A673 (cell line): ENCODE data around the gene HEXD. TPM values are rescaled to one million over a fixed set of nuclear protein-coding genes. Genes with fewer than 3 reads are reported as not detected.
"Not testable (repeated sequence)": the region's sequence is repeated elsewhere in the genome, so short reads cannot be mapped to it uniquely, and the experiment has no call there.

ENCODE experiments used
- BruUV-seq: library from RNA; stranded (reverse); fragments of 400-500 nt; replicated peaks from 2 replicates; lab custom pipeline; 2021; lab: Mats Ljungman, UMichigan
- CTCF ChIA-PET: fragments of 300-600 bp; sonication (Branson Sonifier 250); formaldehyde crosslinking; loops from one replicate; lab custom pipeline; 2022; ENCODE audit warnings: antibody characterized with exemption; lab: Charles Lee
- POLR2A ChIA-PET: fragments of 300-600 bp; sonication (Branson Sonifier 250); formaldehyde crosslinking; loops from one replicate; lab custom pipeline; 2022; ENCODE audit warnings: antibody characterized with exemption; ENCODE audit not compliant: low non-redundant PET; lab: Charles Lee
- DNase-seq: peaks from one replicate; pipeline ENCODE4 v3.0.0-alpha.2; 2015; ENCODE audit warnings: low spot score
- H3K27ac ChIP-seq: fragments of 200-600 bp; sonication (generic); 2 replicates; pipeline ENCODE4 v1.5.1; 2016; ENCODE audit warnings: mixed run types, low read depth, mild to moderate bottlenecking, mixed read lengths, antibody characterized with exemption, low read length; ENCODE audit not compliant: poor library complexity, severe bottlenecking
- H3K27me3 ChIP-seq: fragments of 200-600 bp; sonication (generic); replicated peaks from 2 replicates; pipeline ENCODE4 v1.6.1; 2017; ENCODE audit warnings: mixed run types, low read depth, mild to moderate bottlenecking, mixed read lengths, antibody characterized with exemption, low read length; ENCODE audit not compliant: insufficient read depth, poor library complexity
- H3K36me3 ChIP-seq: fragments of 200-600 bp; sonication (generic); 2 replicates; pipeline ENCODE4 v1.6.1; 2016; ENCODE audit warnings: mixed run types, mild to moderate bottlenecking, mixed read lengths, antibody characterized with exemption, low read length; ENCODE audit not compliant: insufficient read depth, poor library complexity, severe bottlenecking
- H3K4me1 ChIP-seq: fragments of 200-600 bp; sonication (generic); 2 replicates; pipeline ENCODE4 v1.6.1; 2017; ENCODE audit warnings: mixed run types, mild to moderate bottlenecking, mixed read lengths, antibody characterized with exemption, low read length; ENCODE audit not compliant: insufficient read depth, poor library complexity, severe bottlenecking
- H3K4me3 ChIP-seq: fragments of 200-600 bp; sonication (generic); 2 replicates; pipeline ENCODE4 v1.5.1; 2016; ENCODE audit warnings: low read depth, mixed run types, mild to moderate bottlenecking, mixed read lengths, low read length; ENCODE audit not compliant: poor library complexity, severe bottlenecking
- H3K9me3 ChIP-seq: fragments of 200-600 bp; sonication (generic); 2 replicates; pipeline ENCODE4 v1.6.1; 2016; ENCODE audit warnings: mixed run types, low read depth, mild to moderate bottlenecking, mixed read lengths, antibody characterized with exemption, low read length; ENCODE audit not compliant: poor library complexity, severe bottlenecking
- CTCF ChIP-seq: fragments of 300-800, 200-600 bp; sonication (generic); conservative IDR thresholded peaks from 2 replicates; pipeline ENCODE4 v1.5.1; 2017; ENCODE audit warnings: low read depth, mild to moderate bottlenecking, antibody characterized with exemption, low read length, moderate library complexity, mixed read lengths
- EZH2 ChIP-seq: fragments of 200-600 bp; sonication (generic); IDR thresholded peaks from 2 replicates; pipeline ENCODE4 v1.6.1; 2017; ENCODE audit warnings: borderline replicate concordance, low read depth, mild to moderate bottlenecking, mixed read lengths, antibody characterized with exemption, low read length; ENCODE audit not compliant: poor library complexity, severe bottlenecking
- intact Hi-C: fragments of 100-400 bp; cut with micrococcal nuclease; formaldehyde crosslinking; loops from one replicate; pipeline ENCODE4 v1.10.0; 2022; ENCODE audit not compliant: unreplicated experiment
- total RNA-seq: library from RNA; stranded (reverse); gene quantifications from 2 replicates; pipeline ENCODE4 v1.2.3, GENCODE V29; 2021

HEXD gene
- total RNA-seq, 1 experiment from 2014 or later = 20.1 TPM

GRCh38 chr17:82457929-82458178 lies 39.7 kb downstream of the HEXD start:
- H3K27ac ChIP-seq = peak overlapping the region; percentile 100

GRCh38 chr17:82458179-82458884 lies 40.2 kb downstream of the HEXD start, which contains the start of gene NARF:
NARF (plus strand) TSS chr17:82458741; CDS start chr17:82458804, 63 bp downstream.
- POLR2A ChIA-PET = no interaction called here
- Histone ChIP-seq H3K4me3 (peak within 1 kb of the TSS; percentile 99), H3K9me3 (no peaks in the 10 kb centered on the region), H3K36me3 (peaks cover 25% of the 10 kb centered on the region), H3K27ac (peak within 1 kb of the TSS; percentile 100), H3K27me3 (no peaks in the 10 kb centered on the region), H3K4me1 (peaks cover 8% of the 10 kb centered on the region)
- TF ChIP-seq CTCF (no peak), EZH2 (no peak)
- CTCF ChIA-PET = no interaction called here
- peak; percentile 100 for DNase-seq
- intact Hi-C loops = no loop called here
- no TSS peak for BruUV-seq

More at GRCh38 chr17:82457929-82458178, 39.7 kb downstream of the HEXD start:
- no peak for DNase-seq
- peaks cover 8% of the 10 kb centered on the region for H3K4me1 ChIP-seq
- no peak for TF ChIP-seq CTCF
- no peak for TF ChIP-seq EZH2
- peaks cover 22% of the 10 kb centered on the region for H3K36me3 ChIP-seq
- H3K9me3 ChIP-seq = no peaks in the 10 kb centered on the region
- peak overlapping the region; percentile 99 for H3K4me3 ChIP-seq
- H3K27me3 ChIP-seq = no peaks in the 10 kb centered on the region
- BruUV-seq = TSS peak; percentile 91
- ChIA-PET POLR2A (no interaction called here), CTCF (no interaction called here)
- intact Hi-C loops = no loop called here

- BruUV-seq = no TSS peak
- Histone ChIP-seq H3K27me3 (no peaks in the 10 kb centered on the region), H3K4me3 (peak overlapping the region; percentile 99), H3K9me3 (no peaks in the 10 kb centered on the region), H3K4me1 (peaks cover 8% of the 10 kb centered on the region), H3K36me3 (peaks cover 25% of the 10 kb centered on the region), H3K27ac (peak overlapping the region; percentile 100)
- POLR2A ChIA-PET = no interaction called here
- DNase-seq = no peak
- TF ChIP-seq EZH2 (no peak), CTCF (no peak)
- CTCF ChIA-PET = no interaction called here
- intact Hi-C loops = no loop called here
These were observed 40.8 kb downstream of the HEXD start for GRCh38 chr17:82458885-82459424.

GRCh38 chr17:82459936-82460335 lies 41.8 kb downstream of the HEXD start:
- BruUV-seq, H3K27me3 ChIP-seq, H3K27ac ChIP-seq, H3K9me3 ChIP-seq, H3K4me1 ChIP-seq, POLR2A ChIA-PET, DNase-seq, CTCF ChIA-PET, intact Hi-C loops: not testable (repeated sequence)
- H3K36me3 ChIP-seq = peaks cover 32% of the 10 kb centered on the region
- peak overlapping the region; percentile 99 for H3K4me3 ChIP-seq
